ENCODE data around the gene HK2. TPM values are rescaled to one million over a fixed set of nuclear protein-coding genes. Genes with fewer than 3 reads are reported as not detected.
"Not testable (repeated sequence)": the region's sequence is repeated elsewhere in the genome, so short reads cannot be mapped to it uniquely, and the experiment has no call there.

The HK2 gene
- total RNA-seq, 5 donors from 2014 or later (not counting 1 experiment from before 2014, with no cell fraction given): 8.6 to 14.4 (median 10.6) TPM

DNA sequence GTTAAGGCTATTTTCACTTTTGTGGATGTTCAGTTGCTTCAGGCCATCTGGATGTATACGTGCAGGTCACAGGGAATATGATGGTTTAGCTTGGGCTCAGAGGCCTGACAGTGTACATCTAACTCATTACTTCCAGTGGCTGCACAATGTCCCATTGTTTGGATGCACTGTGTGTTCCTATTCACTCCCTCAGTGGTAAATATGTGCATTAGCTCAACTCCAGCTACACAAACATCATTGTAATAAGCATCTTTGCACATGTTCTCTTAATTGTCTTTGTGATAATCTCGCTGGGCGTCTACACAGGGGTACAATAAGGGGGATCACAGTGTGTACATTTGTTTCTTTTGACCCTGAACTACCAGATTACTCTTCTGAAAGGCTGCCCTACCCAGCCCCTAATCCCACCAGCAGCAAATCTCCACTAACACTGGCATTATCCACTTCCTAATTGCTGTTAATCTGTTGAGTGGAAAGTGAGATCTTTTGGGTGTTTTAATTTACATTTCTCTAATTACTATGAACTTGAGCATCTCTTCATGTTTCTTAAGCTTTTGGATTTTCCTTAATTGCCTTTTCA is 68.4 kb downstream of the HK2 start:
- WGBS (ENCODE audit: insufficient coverage): 80% methylated on average over 1 of the region's 3 CpGs
- Mint-ChIP-seq H3K4me3 (no peak overlapping the region), H3K27me3 (peaks cover 3 to 7% of the 10 kb centered on the region in 2 donors), H3K27ac (no peak overlapping the region), H3K36me3 (peaks cover 5% of the 10 kb centered on the region), H3K9me3 (peaks cover 0 to 3% (median 0%) of the 10 kb centered on the region in 3 donors), H3K4me1 (no peaks in the 10 kb centered on the region)
- DNase-seq (no peak), ATAC-seq (replicated peaks in 1 of 4) (no peak)
- Histone ChIP-seq H3K27me3 (replicated peaks in 1 of 2; ENCODE audit: control insufficient read depth in 2 of 2, extremely low read depth in 1 of 2, insufficient read depth in 2 of 2, low read length in 1 of 2) (peaks cover 0 to 5% of the 10 kb centered on the region in 2 experiments), H3K27ac (ENCODE audit: low read length) (no peak overlapping the region), H3K4me3 (ENCODE audit: control insufficient read depth in 1 of 2, extremely low read depth in 1 of 2, low read length in 1 of 2) (no peak overlapping the region), H3K36me3 (ENCODE audit: control insufficient read depth in 2 of 2, extremely low read depth in 1 of 2, insufficient read depth in 1 of 2, low read length in 1 of 2) (no peaks in the 10 kb centered on the region), H3K9me3 (no peaks in the 10 kb centered on the region), H3K4me1 (ENCODE audit: control insufficient read depth in 1 of 2, extremely low read depth in 1 of 2, insufficient read depth in 2 of 2, low read length in 2 of 2) (no peaks in the 10 kb centered on the region)
- ChIA-PET POLR2A (no interaction called here), CTCF (no interaction called here)

DNA sequence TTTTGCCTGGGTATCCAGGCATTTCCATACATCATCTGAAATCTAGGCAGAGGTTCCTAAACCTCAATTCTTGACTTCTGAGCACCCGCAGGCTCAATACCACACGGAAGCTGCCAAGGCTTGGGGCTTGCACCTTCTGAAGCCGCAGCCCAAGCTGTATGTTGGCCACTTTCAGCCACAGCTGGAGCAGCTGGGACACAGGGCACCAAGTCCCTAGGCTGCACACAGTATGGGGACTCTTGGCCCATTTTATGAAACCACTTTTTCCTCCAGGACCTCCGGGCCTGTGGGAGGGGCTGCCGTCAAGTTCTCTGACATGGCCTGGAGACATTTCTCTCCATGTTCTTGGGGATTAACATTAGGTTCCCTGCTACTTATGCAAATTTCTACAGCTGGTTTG is 72.5 kb downstream of the HK2 start:
- no peak overlapping the region for H3K27ac Mint-ChIP-seq
- Histone ChIP-seq H3K4me1 (ENCODE audit: control insufficient read depth in 1 of 2, extremely low read depth in 1 of 2, insufficient read depth in 2 of 2, low read length in 2 of 2) (no peaks in the 10 kb centered on the region), H3K4me3 (ENCODE audit: control insufficient read depth in 1 of 2, extremely low read depth in 1 of 2, low read length in 1 of 2) (no peak overlapping the region), H3K27ac (ENCODE audit: low read length) (no peak overlapping the region), H3K27me3 (replicated peaks in 1 of 2; ENCODE audit: control insufficient read depth in 2 of 2, extremely low read depth in 1 of 2, insufficient read depth in 2 of 2, low read length in 1 of 2) (peaks cover 0 to 26% of the 10 kb centered on the region in 2 experiments), H3K9me3 (no peaks in the 10 kb centered on the region), H3K36me3 (ENCODE audit: control insufficient read depth in 2 of 2, extremely low read depth in 1 of 2, insufficient read depth in 1 of 2, low read length in 1 of 2) (no peaks in the 10 kb centered on the region)
- POLR2A ChIA-PET: no interaction called here
- H3K27me3 Mint-ChIP-seq: peaks cover 32 to 33% of the 10 kb centered on the region in 2 donors
- H3K4me3 Mint-ChIP-seq: no peak overlapping the region
- H3K9me3 Mint-ChIP-seq: no peaks in the 10 kb centered on the region
- CTCF ChIA-PET: no interaction called here
- DNase-seq (no peak), ATAC-seq (replicated peaks in 1 of 4) (no peak)
- no peaks in the 10 kb centered on the region for H3K36me3 Mint-ChIP-seq
- WGBS (ENCODE audit: insufficient coverage): 94% methylated on average over 4 of the region's 5 CpGs
- peaks cover 7 to 15% (median 8%) of the 10 kb centered on the region in 3 donors for H3K4me1 Mint-ChIP-seq

DNA sequence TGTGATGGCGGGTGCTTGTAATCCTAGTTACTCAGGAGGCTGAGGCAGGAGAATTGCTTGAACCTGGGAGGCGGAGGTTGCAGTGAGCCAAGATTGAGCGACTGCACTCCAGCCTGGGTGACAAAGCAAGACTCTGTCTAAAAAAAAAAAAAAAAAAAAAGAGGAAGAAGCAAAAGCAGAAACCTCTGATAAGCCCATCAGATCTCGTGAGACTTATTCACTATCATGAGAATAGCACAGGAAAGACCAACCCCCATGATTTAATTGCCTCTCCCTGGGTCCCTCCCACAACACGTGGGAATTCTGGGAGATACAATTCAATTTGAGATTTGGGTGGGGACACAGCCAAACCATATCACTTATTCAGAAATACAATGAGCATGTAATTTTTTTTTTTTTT is 73.6 kb downstream of the HK2 start:
- H3K27ac Mint-ChIP-seq; H3K9me3 Mint-ChIP-seq; H3K36me3 Mint-ChIP-seq; H3K4me3 ChIP-seq (ENCODE audit: control insufficient read depth in 1 of 2, extremely low read depth in 1 of 2, low read length in 1 of 2); ATAC-seq (replicated peaks in 1 of 4); H3K36me3 ChIP-seq (ENCODE audit: control insufficient read depth in 2 of 2, extremely low read depth in 1 of 2, insufficient read depth in 1 of 2, low read length in 1 of 2); H3K27ac ChIP-seq (ENCODE audit: low read length); DNase-seq; H3K4me1 ChIP-seq (ENCODE audit: control insufficient read depth in 1 of 2, extremely low read depth in 1 of 2, insufficient read depth in 2 of 2, low read length in 2 of 2); H3K9me3 ChIP-seq; H3K4me3 Mint-ChIP-seq: not testable (repeated sequence)
- Mint-ChIP-seq H3K27me3 (peaks cover 38 to 41% of the 10 kb centered on the region in 2 donors), H3K4me1 (peaks cover 7 to 15% (median 8%) of the 10 kb centered on the region in 3 donors)
- ChIA-PET POLR2A (interaction anchor here in 1 of 2 donors (0.7 kb wide), 2 partner anchors 195 to 447 kb away, joined by 4 to 7 read pairs; no protein-coding TSS in a partner anchor), CTCF (interaction anchor here in 1 of 2 donors (0.7 kb wide), 1 partner anchor 17 kb away, joined by 3 read pairs; no protein-coding TSS in a partner anchor)
- H3K27me3 ChIP-seq (replicated peaks in 1 of 2; ENCODE audit: control insufficient read depth in 2 of 2, extremely low read depth in 1 of 2, insufficient read depth in 2 of 2, low read length in 1 of 2): peaks cover 0 to 34% of the 10 kb centered on the region in 2 experiments
- no CpG with 5 or more reads among the region's 5 CpGs for WGBS (ENCODE audit: insufficient coverage)

DNA sequence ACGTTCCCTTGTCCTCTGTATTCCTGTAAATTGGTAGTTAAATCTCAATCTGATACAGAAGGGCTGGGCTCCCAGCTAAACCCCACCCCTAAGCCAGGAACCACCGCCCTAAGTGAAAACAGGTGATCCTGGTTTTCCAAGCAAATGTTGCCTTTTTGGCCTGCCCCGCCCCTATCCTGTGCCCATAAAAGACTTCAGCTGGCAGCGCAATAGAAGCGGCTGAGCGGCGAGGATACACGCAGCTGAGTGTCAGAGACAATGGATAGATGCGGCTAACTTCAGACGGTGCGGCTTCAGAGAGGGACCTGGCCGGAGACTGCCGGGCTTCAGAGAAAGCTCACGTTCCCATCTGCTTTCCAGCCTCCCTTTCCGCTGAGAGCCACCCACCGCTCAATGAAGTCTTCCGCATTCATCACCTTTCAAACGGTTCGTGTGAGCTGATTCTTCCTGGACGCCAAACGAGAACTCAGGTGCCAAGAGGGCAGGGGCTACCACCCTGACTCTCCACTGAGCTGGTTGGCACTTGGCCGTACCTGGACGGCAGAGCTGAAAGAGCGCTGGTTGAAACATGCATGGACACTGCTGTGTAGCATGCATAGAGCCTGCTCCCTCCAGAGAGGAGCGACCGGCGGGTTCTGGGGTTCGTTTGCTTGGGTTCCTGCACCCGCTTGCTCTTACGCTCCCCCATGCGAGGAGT is 75.0 kb downstream of the HK2 start:
- Mint-ChIP-seq H3K27ac (no peak overlapping the region), H3K27me3 (peaks cover 42 to 46% of the 10 kb centered on the region in 2 donors), H3K4me1 (peaks cover 7 to 15% (median 8%) of the 10 kb centered on the region in 3 donors), H3K36me3 (no peaks in the 10 kb centered on the region), H3K4me3 (peak overlapping the region in 1 of 3 donors; percentile 49), H3K9me3 (no peaks in the 10 kb centered on the region)
- H3K27ac ChIP-seq (ENCODE audit: low read length): no peak overlapping the region
- 42% methylated on average over 27 of the region's 31 CpGs for WGBS (ENCODE audit: insufficient coverage)
- DNase-seq (no peak), ATAC-seq (replicated peaks in 1 of 4) (no peak)
- H3K4me3 ChIP-seq (ENCODE audit: control insufficient read depth in 1 of 2, extremely low read depth in 1 of 2, low read length in 1 of 2): no peak overlapping the region
- POLR2A ChIA-PET: no interaction called here
- H3K9me3 ChIP-seq: no peaks in the 10 kb centered on the region
- no peaks in the 10 kb centered on the region for H3K36me3 ChIP-seq (ENCODE audit: control insufficient read depth in 2 of 2, extremely low read depth in 1 of 2, insufficient read depth in 1 of 2, low read length in 1 of 2)
- peaks cover 0 to 35% of the 10 kb centered on the region in 2 experiments for H3K27me3 ChIP-seq (replicated peaks in 1 of 2; ENCODE audit: control insufficient read depth in 2 of 2, extremely low read depth in 1 of 2, insufficient read depth in 2 of 2, low read length in 1 of 2)
- H3K4me1 ChIP-seq (ENCODE audit: control insufficient read depth in 1 of 2, extremely low read depth in 1 of 2, insufficient read depth in 2 of 2, low read length in 2 of 2): no peaks in the 10 kb centered on the region
- CTCF ChIA-PET: interaction anchor here in 1 of 2 donors (0.5 kb wide), 1 partner anchor 1813 kb away, joined by 4 read pairs; no protein-coding TSS in a partner anchor

DNA sequence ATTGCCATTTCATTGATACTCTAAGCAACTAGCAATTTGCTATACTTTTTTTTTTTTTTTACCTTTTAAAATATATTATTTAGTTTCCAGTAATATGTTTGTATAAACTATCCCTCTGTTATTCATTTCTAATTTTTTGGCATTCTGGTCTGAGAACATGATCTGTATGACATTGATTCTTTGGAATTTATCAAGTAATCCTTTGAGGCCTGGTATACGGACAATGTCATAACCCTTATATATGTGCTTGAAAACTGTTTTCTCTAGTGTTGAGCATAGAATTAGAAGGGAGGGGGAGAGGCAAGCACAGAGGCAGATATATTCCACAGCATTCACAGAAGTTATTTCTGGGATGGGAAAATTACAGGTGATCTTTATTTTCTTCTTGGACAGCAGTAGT is 76.3 kb downstream of the HK2 start:
- H3K27me3 Mint-ChIP-seq: peaks cover 52 to 55% of the 10 kb centered on the region in 2 donors
- Histone ChIP-seq H3K36me3 (ENCODE audit: control insufficient read depth in 2 of 2, extremely low read depth in 1 of 2, insufficient read depth in 1 of 2, low read length in 1 of 2) (no peaks in the 10 kb centered on the region), H3K4me3 (ENCODE audit: control insufficient read depth in 1 of 2, extremely low read depth in 1 of 2, low read length in 1 of 2) (no peak overlapping the region), H3K9me3 (no peaks in the 10 kb centered on the region), H3K27me3 (replicated peaks in 1 of 2; ENCODE audit: control insufficient read depth in 2 of 2, extremely low read depth in 1 of 2, insufficient read depth in 2 of 2, low read length in 1 of 2) (peaks cover 0 to 39% of the 10 kb centered on the region in 2 experiments), H3K4me1 (ENCODE audit: control insufficient read depth in 1 of 2, extremely low read depth in 1 of 2, insufficient read depth in 2 of 2, low read length in 2 of 2) (no peaks in the 10 kb centered on the region), H3K27ac (ENCODE audit: low read length) (no peak overlapping the region)
- WGBS (ENCODE audit: insufficient coverage): no CpG with 5 or more reads among the region's 1 CpG
- ChIA-PET CTCF (no interaction called here), POLR2A (interaction anchor here in 1 of 2 donors (0.6 kb wide), 1 partner anchor 56 kb away, joined by 4 read pairs; no protein-coding TSS in a partner anchor)
- H3K27ac Mint-ChIP-seq: no peak overlapping the region
- DNase-seq (no peak), ATAC-seq (replicated peaks in 1 of 4) (no peak)
- H3K4me1 Mint-ChIP-seq: peaks cover 7 to 15% (median 12%) of the 10 kb centered on the region in 3 donors
- no peaks in the 10 kb centered on the region for H3K9me3 Mint-ChIP-seq
- H3K4me3 Mint-ChIP-seq: peak overlapping the region in 1 of 3 donors; percentile 1
- H3K36me3 Mint-ChIP-seq: no peaks in the 10 kb centered on the region

DNA sequence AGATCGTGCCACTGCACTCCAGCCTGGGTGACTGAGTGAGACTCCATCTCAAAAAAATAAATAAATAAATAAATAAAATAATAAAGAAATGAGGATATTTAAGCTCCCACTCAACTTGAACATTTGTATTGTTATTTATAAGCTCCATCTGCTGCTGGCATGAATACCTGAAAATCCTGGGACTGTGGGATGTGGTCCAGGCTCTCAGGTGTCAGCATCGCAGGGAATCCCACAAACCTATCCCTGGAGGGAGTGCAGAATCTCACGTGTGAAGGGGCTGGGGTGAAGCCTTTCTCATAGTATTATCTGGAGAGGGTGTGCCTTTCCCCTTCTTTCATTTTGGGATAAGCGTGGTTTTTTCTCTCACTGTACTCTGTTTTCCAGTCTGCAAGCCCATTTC is 77.1 kb downstream of the HK2 start:
- CTCF ChIA-PET: no interaction called here

More for the DNA sequence above, 77.1 kb downstream of the HK2 start:
- no peak overlapping the region for H3K27ac ChIP-seq (ENCODE audit: low read length)
- H3K36me3 Mint-ChIP-seq: no peaks in the 10 kb centered on the region
- H3K4me1 Mint-ChIP-seq: peaks cover 7 to 15% (median 12%) of the 10 kb centered on the region in 3 donors
- ATAC-seq (replicated peaks in 1 of 4): no peak
- 83% methylated on average over 1 of the region's 4 CpGs for WGBS (ENCODE audit: insufficient coverage)
- H3K4me3 Mint-ChIP-seq: no peak overlapping the region
- H3K27ac Mint-ChIP-seq: no peak overlapping the region
- no peak overlapping the region for H3K4me3 ChIP-seq (ENCODE audit: control insufficient read depth in 1 of 2, extremely low read depth in 1 of 2, low read length in 1 of 2)
- H3K27me3 ChIP-seq (replicated peaks in 1 of 2; ENCODE audit: control insufficient read depth in 2 of 2, extremely low read depth in 1 of 2, insufficient read depth in 2 of 2, low read length in 1 of 2): peaks cover 0 to 42% of the 10 kb centered on the region in 2 experiments
- POLR2A ChIA-PET: no interaction called here
- H3K4me1 ChIP-seq (ENCODE audit: control insufficient read depth in 1 of 2, extremely low read depth in 1 of 2, insufficient read depth in 2 of 2, low read length in 2 of 2): no peaks in the 10 kb centered on the region
- no peaks in the 10 kb centered on the region for H3K36me3 ChIP-seq (ENCODE audit: control insufficient read depth in 2 of 2, extremely low read depth in 1 of 2, insufficient read depth in 1 of 2, low read length in 1 of 2)
- no peaks in the 10 kb centered on the region for H3K9me3 Mint-ChIP-seq
- H3K27me3 Mint-ChIP-seq: peaks cover 52 to 55% of the 10 kb centered on the region in 2 donors
- H3K9me3 ChIP-seq: no peaks in the 10 kb centered on the region
- no peak for DNase-seq

Data from T-cell (primary cell).